Adrenal gland (tissue), 12 donors: Measurements from ENCODE around the gene NCOA5. TPM values are rescaled to one million over a fixed set of nuclear protein-coding genes. Genes with fewer than 3 reads are reported as not detected.

Experiments
- DNase-seq, 7 donors: peaks; one replicate each; pipeline ENCODE4 v3.0.0-alpha.2; 2019 to 2020
- H3K27ac ChIP-seq, 5 donors: fragments of 200-600 bp; sonication (generic) in 4 of 5; 1 replicate in 3 of 5; 2 replicates in 2 of 5; pipeline versions ENCODE4 v1.5.1 to v1.8.0; 2016 to 2020; ENCODE audit warnings: mild to moderate bottlenecking in 1 of 5
- H3K27me3 ChIP-seq: fragments of 200-600 bp; 2 replicates; pipeline ENCODE4 v1.8.0; 2021
- H3K36me3 ChIP-seq, 2 donors: fragments of 200-600 bp; replicated peaks in 1 of 2; 1 replicate in 1 of 2; 2 replicates in 1 of 2; pipeline versions ENCODE4 v1.5.1 to v1.8.0; 2018 to 2022
- H3K4me1 ChIP-seq, 2 donors: fragments of 200-600 bp; replicated peaks in 1 of 2; 1 replicate in 1 of 2; 2 replicates in 1 of 2; pipeline versions ENCODE4 v1.5.1 to v1.8.0; 2018 to 2021
- H3K4me3 ChIP-seq, 4 donors: fragments of 200-600 bp; sonication (generic) in 3 of 4; one replicate each; pipeline ENCODE4 v1.5.1; 2016 to 2018
- H3K9me3 ChIP-seq, 3 donors: fragments of 200-600 bp; sonication (generic) in 1 of 3; replicated peaks in 1 of 3; 1 replicate in 2 of 3; 2 replicates in 1 of 3; pipeline versions ENCODE4 v1.5.1 to v1.8.0; 2016 to 2021
- CTCF ChIP-seq, 6 experiments: fragments of 450-650 bp in 4 of 6; fragments of 200-600 bp in 2 of 6; sonication (generic) in 1 of 6; IDR thresholded peaks; 1 replicate in 5 of 6; 2 replicates in 1 of 6; pipeline versions ENCODE4 v1.5.1 to v1.8.0; 2016 to 2021; ENCODE audit warnings: antibody characterized with exemption in 6 of 6, mild to moderate bottlenecking in 2 of 6, moderate library complexity in 1 of 6
- POLR2A ChIP-seq, 2 donors: fragments of 450-650 bp; IDR thresholded peaks; one replicate each; pipeline ENCODE4 v1.6.1; 2017; ENCODE audit warnings: antibody characterized with exemption in 2 of 2, mild to moderate bottlenecking in 2 of 2, moderate library complexity in 1 of 2
- WGBS, 4 donors: extraction: QIAGEN DNeasy Blood & Tissue Kit in 2 of 4; methylation state at CpG; one replicate each; pipeline versions ENCODE4 v1.1.5 to v1.1.7; 2013 to 2017; 5-methylcytosine and 5-hydroxymethylcytosine counted together
- intact Hi-C, 2 donors: fragments of 100-400 bp; cut with DNase I; formaldehyde crosslinking; loops; one replicate each; pipeline versions ENCODE4 v1.14.1 to v1.15.0; 2022 to 2023
- polyA plus RNA-seq, 3 donors: library from polyadenylated mRNA; stranded (reverse); fragments of 200-250 nt in 2 of 3; fragments of 350-450 nt in 1 of 3; fragmentation: Illumina TruSeq in 1 of 3; extraction: RNeasy Lipid Tissue Mini Kit (QIAGEN cat#74804) in 1 of 3; gene quantifications; one replicate each; pipeline ENCODE4 v1.2.3, GENCODE V29; 2013 to 2014
- total RNA-seq, 9 donors: library from RNA; depleted of rRNA in 4 of 9; stranded (reverse); fragments of >200 nt in 4 of 9; fragments of 120-200 nt in 1 of 9; fragmentation: NEBNext Ultra II Directional in 1 of 9; extraction: Animal tissue kit (Norgen Biotek cat#: 25700) in 1 of 9; gene quantifications; one replicate each; pipeline versions ENCODE4 v1.1.0 to v1.2.4, GENCODE V29; 2013 to 2023
- donor health status: healthy with polysubstance abuse.
- donor health status: Bipolar disorder and iron deficiency.
- donor health status: DM: yes; HTN: yes; CAD: no.
- donor health status: DM: no; HTN: no; CAD: no.
- donor health status: DM: no; HTN: no; CAD: no.
- donor health status: DM: yes; HTN: yes; CAD: no.

NCOA5 gene
- total and polyA plus RNA-seq, 12 donors = 17.8 to 44.8 (median 24.7) TPM

DNA sequence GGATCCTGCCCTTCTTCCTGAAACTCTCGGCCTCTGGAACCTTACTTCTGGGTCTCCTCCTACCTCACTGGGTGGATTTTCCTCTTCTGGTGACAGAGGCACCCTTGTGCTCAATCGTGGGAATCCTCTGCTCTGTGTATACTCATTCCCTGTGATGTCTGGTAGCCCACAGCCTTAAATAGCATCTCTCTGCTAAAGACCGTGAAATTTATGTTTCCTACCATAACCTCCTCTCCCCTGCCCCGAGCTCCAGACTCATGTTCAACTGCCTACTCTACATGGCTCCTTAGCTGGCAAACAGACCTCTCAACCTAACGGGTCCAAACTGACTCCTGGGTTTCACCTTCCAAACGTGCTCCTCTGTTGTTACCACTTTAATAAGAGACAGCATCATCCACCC, 71.2 kb downstream of the NCOA5 start:
- H3K27ac ChIP-seq = no peak overlapping the region
- intact Hi-C loops = loop anchor here (10.0 kb wide), 2 partner anchors 76 to 156 kb away; no protein-coding TSS in a partner anchor
- no peaks in the 10 kb centered on the region for H3K9me3 ChIP-seq
- H3K36me3 ChIP-seq = no peaks in the 10 kb centered on the region
- DNase-seq = no peak
- TF ChIP-seq CTCF (IDR thresholded peaks at IDR 0.05) (no peak), POLR2A (IDR thresholded peaks at IDR 0.05) (no peak)
- 69 to 85% (median 72%) methylated on average over 6 of the region's 6 CpGs for WGBS, 4 donors
- peaks cover 0 to 18% of the 10 kb centered on the region in 2 donors for H3K4me1 ChIP-seq
- H3K4me3 ChIP-seq = no peak overlapping the region
- no peaks in the 10 kb centered on the region for H3K27me3 ChIP-seq

DNA sequence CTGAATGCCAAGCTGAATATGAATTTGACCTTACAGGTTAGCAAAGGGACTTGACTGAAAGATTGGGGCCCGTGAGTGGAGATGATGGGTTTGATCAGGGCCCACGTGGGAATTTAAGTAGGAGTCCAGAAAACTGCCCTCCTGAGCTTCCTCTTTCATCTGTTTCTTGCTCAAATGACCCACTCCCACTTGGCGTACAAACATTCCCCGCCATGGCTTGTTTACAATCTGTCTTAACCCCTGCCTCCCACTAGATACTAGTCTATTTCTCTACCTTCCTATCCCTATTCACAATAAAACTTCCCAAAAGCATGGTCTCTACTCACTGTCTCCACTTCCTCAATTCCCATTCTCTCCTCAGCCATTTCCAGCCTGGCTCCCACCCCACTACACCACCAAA, 71.7 kb downstream of the NCOA5 start:
- H3K36me3 ChIP-seq = no peaks in the 10 kb centered on the region
- H3K4me3 ChIP-seq = no peak overlapping the region
- no peaks in the 10 kb centered on the region for H3K9me3 ChIP-seq
- H3K27ac ChIP-seq = no peak overlapping the region
- intact Hi-C loops = loop anchor here (10.0 kb wide), 2 partner anchors 77 to 157 kb away; no protein-coding TSS in a partner anchor
- TF ChIP-seq CTCF (IDR thresholded peaks at IDR 0.05) (no peak), POLR2A (IDR thresholded peaks at IDR 0.05) (no peak)
- H3K27me3 ChIP-seq = no peaks in the 10 kb centered on the region
- H3K4me1 ChIP-seq = peaks cover 0 to 18% of the 10 kb centered on the region in 2 donors
- WGBS, 4 donors = 62 to 83% (median 76%) methylated on average over 4 of the region's 4 CpGs
- DNase-seq = no peak

GRCh38 chr20:46017272-46017671, 72.5 kb downstream of the NCOA5 start:
- H3K4me1 ChIP-seq = peaks cover 0 to 15% of the 10 kb centered on the region in 2 donors
- H3K27me3 ChIP-seq = peaks cover 6% of the 10 kb centered on the region
- TF ChIP-seq CTCF (IDR thresholded peaks at IDR 0.05) (no peak), POLR2A (IDR thresholded peaks at IDR 0.05) (no peak)
- no peak overlapping the region for H3K4me3 ChIP-seq
- no peaks in the 10 kb centered on the region for H3K9me3 ChIP-seq
- H3K27ac ChIP-seq = no peak overlapping the region
- no peak for DNase-seq
- intact Hi-C loops = loop anchor here (10.0 kb wide), 2 partner anchors 78 to 158 kb away; no protein-coding TSS in a partner anchor
- no peaks in the 10 kb centered on the region for H3K36me3 ChIP-seq
- 74 to 82% (median 75%) methylated on average over 4 of the region's 4 CpGs for WGBS, 4 donors

GRCh38 chr20:46014517-46015396, 75.0 kb downstream of the NCOA5 start:
- no peak overlapping the region for H3K4me3 ChIP-seq
- 49 to 60% (median 51%) methylated on average over 7 of the region's 7 CpGs for WGBS, 4 donors
- peak in 2 of 7 donors; percentile 25 to 35 for DNase-seq
- H3K27me3 ChIP-seq = peaks cover 31% of the 10 kb centered on the region
- H3K36me3 ChIP-seq = no peaks in the 10 kb centered on the region
- no peak overlapping the region for H3K27ac ChIP-seq
- peaks cover 0 to 10% of the 10 kb centered on the region in 2 donors for H3K4me1 ChIP-seq
- intact Hi-C loops = loop anchor here (10.0 kb wide), 2 partner anchors 80 to 160 kb away; no protein-coding TSS in a partner anchor
- TF ChIP-seq POLR2A (IDR thresholded peaks at IDR 0.05) (no peak), CTCF (IDR thresholded peaks at IDR 0.05) (no peak)
- H3K9me3 ChIP-seq = no peaks in the 10 kb centered on the region
